K562 (cell line): ENCODE measurements around the gene DCLK1. TPM values are rescaled to one million over a fixed set of nuclear protein-coding genes. Genes with fewer than 3 reads are reported as not detected.

Source experiments
- ATAC-seq: fragments of 200-7000 bp; cut with Tn5 transposase; 3 replicates; pipeline ENCODE4 v1.9.1; 2020; ENCODE audit warnings: moderate library complexity
- BruUV-seq: library from RNA; stranded (reverse); fragments of 400-500 nt; replicated peaks from 2 replicates; lab custom pipeline; 2021; lab: Mats Ljungman, UMichigan
- CTCF ChIA-PET: fragments of 300-600 bp; formaldehyde crosslinking; extraction: SDS; loops from one replicate; lab custom pipeline; 2021; ENCODE audit warnings: low intra/inter-chr PET ratio; lab: Yijun Ruan, JAX
- POLR2A ChIA-PET: fragments of 300-600, 350-650 bp; sonication (Branson Sonifier 250); formaldehyde crosslinking; extraction: SDS; loops from one replicate; lab custom pipeline; 2021; ENCODE audit warnings: antibody characterized with exemption, inconsistent platforms; lab: Yijun Ruan, JAX
- DNase-seq, 4 experiments: peaks; one replicate each; pipeline versions ENCODE4 v3.0.0 to v3.0.0-alpha.2; 2011 to 2018; ENCODE audit warnings: low spot score in 3 of 4, mixed read lengths in 3 of 4; ENCODE audit errors: extremely low read depth in 1 of 4
- FAIRE-seq: peaks from 2 replicates; lab custom pipeline; 2011; peaks lifted over from hg19 to GRCh38; lab: Jason Lieb, UNC
- H2AFZ ChIP-seq: 2 replicates; pipeline ENCODE4 v1.6.0; 2011; ENCODE audit warnings: low read depth, low read length, control low read depth, inconsistent platforms
- H3K27ac ChIP-seq: fragments of 200-600 bp; 3 replicates; pipeline ENCODE4 v1.8.0; 2011; ENCODE audit warnings: low read depth, mild to moderate bottlenecking, control low read depth, inconsistent platforms, low read length, moderate library complexity, mixed read lengths; ENCODE audit errors: extremely low read depth
- H3K27me3 ChIP-seq, 2 experiments: fragments of 300-600 bp in 1 of 2; 2 replicates in 1 of 2; 3 replicates in 1 of 2; pipeline versions ENCODE4 v1.6.0 to v1.8.0; 2011; ENCODE audit warnings: inconsistent platforms in 2 of 2, low read length in 2 of 2, mild to moderate bottlenecking in 1 of 2, mixed read lengths in 1 of 2, moderate library complexity in 1 of 2; ENCODE audit not compliant: control insufficient read depth in 2 of 2, insufficient read depth in 2 of 2
- H3K36me3 ChIP-seq: fragments of 300-600 bp; 3 replicates; pipeline ENCODE4 v1.8.0; 2011; ENCODE audit warnings: mild to moderate bottlenecking, low read length, inconsistent platforms; ENCODE audit not compliant: control insufficient read depth, insufficient read depth
- H3K4me1 ChIP-seq, 2 experiments: fragments of 200-600 bp in 1 of 2; replicated peaks in 1 of 2; 2 replicates in 1 of 2; 3 replicates in 1 of 2; pipeline versions ENCODE4 v1.5.1 to v1.8.0; 2011; ENCODE audit warnings: inconsistent platforms in 2 of 2, low read length in 2 of 2, mild to moderate bottlenecking in 1 of 2, mixed read lengths in 1 of 2, moderate library complexity in 1 of 2; ENCODE audit not compliant: control insufficient read depth in 2 of 2, insufficient read depth in 2 of 2
- H3K4me2 ChIP-seq: 2 replicates; pipeline ENCODE4 v1.6.1; 2011; ENCODE audit warnings: low read length, control low read depth, inconsistent platforms, mixed read lengths; ENCODE audit not compliant: insufficient read depth
- H3K4me3 ChIP-seq: fragments of 200-600 bp; sonication (generic), shearing (Covaris generic); 2 replicates; pipeline ENCODE4 v1.5.1; 2016; ENCODE audit warnings: control low read depth, inconsistent platforms
- H3K79me2 ChIP-seq: fragments of 200-600 bp; 3 replicates; pipeline ENCODE4 v1.8.0; 2011; ENCODE audit warnings: low read length, inconsistent platforms; ENCODE audit not compliant: control insufficient read depth, insufficient read depth
- H3K9ac ChIP-seq, 2 experiments: 2 replicates each; pipeline versions ENCODE4 v1.6.0 to v1.6.1; 2011; ENCODE audit warnings: low read depth in 2 of 2, low read length in 2 of 2, control low read depth in 1 of 2, inconsistent platforms in 1 of 2, mild to moderate bottlenecking in 1 of 2, mixed read lengths in 1 of 2; ENCODE audit not compliant: insufficient read depth in 1 of 2
- H3K9me1 ChIP-seq: one replicate; pipeline ENCODE4 v1.6.0; 2011; ENCODE audit warnings: inconsistent platforms, mild to moderate bottlenecking, low read length, moderate library complexity; ENCODE audit not compliant: control insufficient read depth, insufficient read depth
- H3K9me3 ChIP-seq: replicated peaks from 2 replicates; pipeline ENCODE4 v1.5.1; 2011; ENCODE audit warnings: low read depth, low read length, inconsistent platforms; ENCODE audit not compliant: control insufficient read depth, insufficient read depth
- H4K20me1 ChIP-seq: replicated peaks from 2 replicates; pipeline ENCODE4 v1.6.1; 2011; ENCODE audit warnings: low read length, inconsistent platforms, mixed read lengths; ENCODE audit not compliant: control insufficient read depth, insufficient read depth
- CGGBP1 ChIP-seq: fragments of 250-450 bp; sonication (Bioruptor Pico); IDR thresholded peaks from 2 replicates; pipeline ENCODE4 v1.9.0; 2021; ENCODE audit warnings: mild to moderate bottlenecking
- HOXB6 ChIP-seq: fragments of 250-450 bp; sonication (Bioruptor Pico); IDR thresholded peaks from 2 replicates; pipeline ENCODE4 v1.5.1; 2022; ENCODE audit warnings: mild to moderate bottlenecking, borderline replicate concordance
- MTA3 ChIP-seq: fragments of 450-650 bp; formaldehyde crosslinking; IDR thresholded peaks from 2 replicates; pipeline ENCODE4 v1.6.1; 2017; ENCODE audit warnings: mild to moderate bottlenecking, borderline replicate concordance
- NEUROD1 ChIP-seq: fragments of 150-350 bp; IDR thresholded peaks from 2 replicates; pipeline ENCODE4 v1.6.1; 2014; ENCODE audit warnings: borderline replicate concordance, low read length, low read depth; ENCODE audit not compliant: partially characterized antibody
- POLR3A ChIP-seq: IDR thresholded peaks from 2 replicates; pipeline ENCODE4 v1.6.1; 2011; ENCODE audit warnings: borderline replicate concordance, mild to moderate bottlenecking, moderate library complexity; ENCODE audit not compliant: insufficient read length, insufficient read depth; ENCODE audit errors: extremely low read depth
- SIRT6 ChIP-seq: IDR thresholded peaks from one replicate; pipeline ENCODE4 v1.6.1; 2012; ENCODE audit warnings: low read depth, mild to moderate bottlenecking, control low read depth, inconsistent platforms, low read length, moderate library complexity
- SMAD1 ChIP-seq: fragments of 150-350 bp; IDR thresholded peaks from 2 replicates; pipeline ENCODE4 v1.6.1; 2014; ENCODE audit warnings: low read length, low read depth; ENCODE audit not compliant: partially characterized antibody
- STAT5B ChIP-seq: fragments of 250-450 bp; sonication (Bioruptor Pico); IDR thresholded peaks from 2 replicates; pipeline ENCODE4 v1.8.0; 2021; ENCODE audit warnings: mild to moderate bottlenecking, inconsistent platforms
- TEAD2 ChIP-seq: fragments of 450-650 bp; IDR thresholded peaks from 2 replicates; pipeline ENCODE4 v1.6.1; 2016; ENCODE audit warnings: missing genetic modification characterization, control low read depth, missing compliant biosample characterization
- YY1 ChIP-seq, 3 experiments: IDR thresholded peaks; 2 replicates each; pipeline ENCODE4 v1.6.1; 2011; ENCODE audit warnings: low read length in 2 of 3, mild to moderate bottlenecking in 2 of 3, moderate library complexity in 2 of 3, borderline replicate concordance in 1 of 3, control low read depth in 1 of 3, low read depth in 1 of 3; ENCODE audit not compliant: insufficient read depth in 3 of 3, insufficient replicate concordance in 2 of 3, control insufficient read depth in 1 of 3, insufficient read length in 1 of 3; ENCODE audit errors: extremely low read depth in 1 of 3
- ZNF184 ChIP-seq: sonication (generic); formaldehyde crosslinking; IDR thresholded peaks from 2 replicates; pipeline ENCODE4 v1.5.0; 2020; ENCODE audit warnings: missing genetic modification reagents
- ZNF239 ChIP-seq: fragments of 250-450 bp; sonication (Bioruptor Pico); IDR thresholded peaks from 2 replicates; pipeline ENCODE4 v1.4.0; 2020; ENCODE audit warnings: mild to moderate bottlenecking
- ZNF717 ChIP-seq: fragments of 250-450 bp; sonication (Bioruptor Pico); IDR thresholded peaks from 2 replicates; pipeline ENCODE4 v1.5.0; 2021
- ZSCAN29 ChIP-seq: fragments of 450-650 bp; IDR thresholded peaks from 2 replicates; pipeline ENCODE4 v1.6.1; 2017
- WGBS: fragments of 100-300 bp; shearing (Covaris generic); methylation state at CpG from one replicate; pipeline ENCODE4 v1.1.6; 2016; ENCODE audit warnings: low coverage, mixed read lengths; ENCODE audit not compliant: insufficient coverage; ENCODE audit errors: missing lambda C conversion rate; 5-methylcytosine and 5-hydroxymethylcytosine counted together
- in situ Hi-C: fragments of 300-500 bp; cut with MboI; formaldehyde crosslinking; loops from 4 replicates; pipeline ENCODE4 v1.15.0; 2018; ENCODE audit warnings: inconsistent platforms, mixed read lengths
- intact Hi-C: fragments of 100-400 bp; cut with micrococcal nuclease; formaldehyde crosslinking; loops from 2 replicates; pipeline ENCODE4 v1.14.2; 2022
- polyA plus RNA-seq, 8 experiments: library from polyadenylated mRNA; depleted of rRNA in 4 of 8; stranded (reverse) in 5 of 8; unstranded in 3 of 8; fragments of >200 nt; fragmentation: Nextera tagmentation in 2 of 8; fragmentation: Illumina TruSeq in 1 of 8; extraction: Ambion mirVana in 2 of 8; extraction: Trizol in 1 of 8; gene quantifications; 2 replicates each; pipeline versions ENCODE4 v1.2.1 to v1.2.3, GENCODE V29; 2011 to 2014; ENCODE audit warnings: inconsistent platforms in 1 of 8, missing spikeins in 1 of 8
- total RNA-seq, 7 experiments: library from RNA; depleted of rRNA in 6 of 7; stranded (reverse); fragments of >200 nt in 6 of 7; fragmentation: Illumina TruSeq in 2 of 7; extraction: Trizol in 2 of 7; gene quantifications; 2 replicates each; pipeline versions ENCODE4 v1.2.1 to v1.2.3, GENCODE V29; 2011 to 2021; ENCODE audit warnings: low replicate concordance in 1 of 7
- TF ChIP-seq, protein P1 (sequence below): fragments of 250-450 bp; sonication (Bioruptor Pico); IDR thresholded peaks from 2 replicates; pipeline ENCODE4 v1.5.1; 2021; ENCODE audit warnings: mild to moderate bottlenecking

The DCLK1 gene
- total and polyA plus RNA-seq, 9 of the 15 experiments (the other 6 are each of a cell fraction or from before 2014, with no cell fraction given): 0.07 TPM; not detected in 8

GRCh38 chr13:35941374-35941773 is 189.8 kb downstream of the DCLK1 start (continued):
- TF ChIP-seq CGGBP1 (CRISPR knock-in tag) (no peak), ZNF717 (CRISPR knock-in tag) (no peak), ZSCAN29 (no peak), TEAD2 (tag) (no peak), SMAD1 (no peak)

GRCh38 chr13:35940734-35941133 is 190.4 kb downstream of the DCLK1 start:
- ChIA-PET POLR2A (no interaction called here), CTCF (no interaction called here)
- BruUV-seq: no TSS peak
- no peaks in the 10 kb centered on the region for H3K4me1 ChIP-seq
- no peak overlapping the region for H3K27ac ChIP-seq
- FAIRE-seq (no peak), DNase-seq (no peak), ATAC-seq (no peak)
- no peak overlapping the region for H3K4me2 ChIP-seq
- no peak overlapping the region for H3K9ac ChIP-seq
- no peaks in the 10 kb centered on the region for H4K20me1 ChIP-seq
- no peak overlapping the region for H2AFZ ChIP-seq
- intact Hi-C loops (no loop called here), in situ Hi-C loops (no loop called here)
- H3K36me3 ChIP-seq: no peaks in the 10 kb centered on the region
- H3K79me2 ChIP-seq: no peaks in the 10 kb centered on the region
- WGBS: 0% methylated on average over 3 of the region's 4 CpGs
- H3K27me3 ChIP-seq: no peaks in the 10 kb centered on the region
- H3K9me3 ChIP-seq: no peaks in the 10 kb centered on the region
- TF ChIP-seq YY1 (IDR thresholded peaks at IDR 0.05; ENCODE audit: borderline replicate concordance in 1 of 3, control insufficient read depth in 1 of 3, extremely low read depth in 1 of 3, insufficient read depth in 3 of 3, insufficient read length in 1 of 3, insufficient replicate concordance in 2 of 3, low read depth in 1 of 3, low read length in 2 of 3): no peak
- no peak for TF ChIP-seq STAT5B
- TF ChIP-seq SIRT6: no peak
- TF ChIP-seq, protein P1, sequence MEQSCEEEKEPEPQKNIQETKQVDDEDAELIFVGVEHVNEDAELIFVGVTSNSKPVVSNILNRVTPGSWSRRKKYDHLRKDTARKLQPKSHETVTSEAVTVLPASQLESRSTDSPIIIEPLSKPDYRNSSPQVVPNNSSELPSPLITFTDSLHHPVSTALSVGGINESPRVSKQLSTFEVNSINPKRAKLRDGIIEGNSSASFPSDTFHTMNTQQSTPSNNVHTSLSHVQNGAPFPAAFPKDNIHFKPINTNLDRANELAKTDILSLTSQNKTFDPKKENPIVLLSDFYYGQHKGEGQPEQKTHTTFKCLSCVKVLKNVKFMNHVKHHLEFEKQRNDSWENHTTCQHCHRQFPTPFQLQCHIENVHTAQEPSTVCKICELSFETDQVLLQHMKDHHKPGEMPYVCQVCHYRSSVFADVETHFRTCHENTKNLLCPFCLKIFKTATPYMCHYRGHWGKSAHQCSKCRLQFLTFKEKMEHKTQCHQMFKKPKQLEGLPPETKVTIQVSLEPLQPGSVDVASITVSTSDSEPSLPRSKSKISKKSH (CRISPR knock-in tag): no peak
- no peak for TF ChIP-seq POLR3A
- no peak for TF ChIP-seq ZNF239 (CRISPR knock-in tag)
- no peak for TF ChIP-seq NEUROD1
- no peak for TF ChIP-seq ZNF184 (CRISPR knock-in tag)
- TF ChIP-seq MTA3: no peak
- no peak for TF ChIP-seq HOXB6
- TF ChIP-seq, all 486 proteins: peak for 0
- Histone ChIP-seq H3K4me3 (no peak overlapping the region), H3K9me1 (no peaks in the 10 kb centered on the region)
